ENCODE measurements around the gene YWHAE.

GRCh38 chr17:1434150-1434549 is 34.1 kb upstream of the YWHAE start:
- TF ChIP-seq CTCF (IDR thresholded peaks at IDR 0.05) (no peak), POLR2A (IDR thresholded peaks at IDR 0.05) (no peak)

Data from ovary (tissue), 3 donors.